ENCODE measurements around the gene NEDD9. TPM values are rescaled to one million over a fixed set of nuclear protein-coding genes. Genes with fewer than 3 reads are reported as not detected.

Gene NEDD9
- total RNA-seq, 1 experiment from 2014 or later: 0.17 TPM

GRCh38 chr6:11228935-11229654 lies 3.4 kb downstream of the NEDD9 start (continued):
- TF ChIP-seq, protein P1, sequence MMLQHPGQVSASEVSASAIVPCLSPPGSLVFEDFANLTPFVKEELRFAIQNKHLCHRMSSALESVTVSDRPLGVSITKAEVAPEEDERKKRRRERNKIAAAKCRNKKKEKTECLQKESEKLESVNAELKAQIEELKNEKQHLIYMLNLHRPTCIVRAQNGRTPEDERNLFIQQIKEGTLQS (IDR thresholded peaks at IDR 0.05): no peak
- TF ChIP-seq SRF (IDR thresholded peaks at IDR 0.05; ENCODE audit: low read depth): no peak
- TF ChIP-seq EGR1 (IDR thresholded peaks at IDR 0.05; ENCODE audit: low read depth): no peak
- no peak for TF ChIP-seq CEBPB (IDR thresholded peaks at IDR 0.05; ENCODE audit: low read depth)

GRCh38 chr6:11227698-11228097 lies 4.8 kb downstream of the NEDD9 start:
- Histone ChIP-seq H2AFZ (ENCODE audit: low read depth, low read length, poor library complexity, severe bottlenecking) (no peak overlapping the region), H3K4me2 (ENCODE audit: low read length) (no peak overlapping the region), H3K4me1 (ENCODE audit: control insufficient read depth in 1 of 2, insufficient read depth in 2 of 2, low read length in 2 of 2) (peaks cover 0 to 7% of the 10 kb centered on the region in 2 experiments; a peak in 2 of 4 replicates), H4K20me1 (ENCODE audit: insufficient read depth) (no peaks in the 10 kb centered on the region), H3K9me3 (ENCODE audit: control insufficient read depth in 1 of 2, insufficient read depth in 1 of 2, low read depth in 1 of 2, low read length in 2 of 2) (no peaks in the 10 kb centered on the region), H3K27ac (ENCODE audit: low read depth, low read length) (no peak overlapping the region), H3K79me2 (ENCODE audit: insufficient read depth, low read length) (no peaks in the 10 kb centered on the region), H3K27me3 (ENCODE audit: insufficient read depth, low read length) (0 out of 2 replicates have a peak, but pooled peaks cover 9% of the 10 kb centered on the region), H3K9me2 (ENCODE audit: insufficient read depth) (no peaks in the 10 kb centered on the region), H3K9ac (ENCODE audit: low read length) (no peak overlapping the region), H3K4me3 (replicated peaks in 1 of 2; ENCODE audit: low read depth in 1 of 2, low read length in 2 of 2) (no peak overlapping the region), H3K36me3 (ENCODE audit: control insufficient read depth in 1 of 2, insufficient read depth in 2 of 2, low read length in 2 of 2) (no peaks in the 10 kb centered on the region)
- no peak for ATAC-seq
- intact Hi-C loops (cut with micrococcal nuclease): no loop called here
- BruUV-seq (replicated peaks): no TSS peak
- DNase-seq (ENCODE audit: low read depth, low spot score): no peak
- ChIA-PET POLR2A (no interaction called here), CTCF (no interaction called here), RAD21 (ENCODE audit: low non-redundant PET in 1 of 2, low total read pairs in 2 of 2, uncharacterized antibody in 2 of 2, unreplicated experiment in 2 of 2) (no interaction called here)
- TF ChIP-seq SRF (IDR thresholded peaks at IDR 0.05; ENCODE audit: low read depth) (no peak), RAD21 (IDR thresholded peaks at IDR 0.05; ENCODE audit: low read depth) (no peak), MAX (IDR thresholded peaks at IDR 0.05) (no peak), TCF7L2 (IDR thresholded peaks at IDR 0.05; ENCODE audit: borderline replicate concordance, extremely low read depth, insufficient read depth, insufficient read length) (no peak)

- Histone ChIP-seq H3K9me3 (ENCODE audit: control insufficient read depth in 1 of 2, insufficient read depth in 1 of 2, low read depth in 1 of 2, low read length in 2 of 2) (no peaks in the 10 kb centered on the region), H3K4me2 (ENCODE audit: low read length) (no peak overlapping the region), H3K4me3 (replicated peaks in 1 of 2; ENCODE audit: low read depth in 1 of 2, low read length in 2 of 2) (no peak overlapping the region), H3K36me3 (ENCODE audit: control insufficient read depth in 1 of 2, insufficient read depth in 2 of 2, low read length in 2 of 2) (no peaks in the 10 kb centered on the region), H3K27me3 (ENCODE audit: insufficient read depth, low read length) (0 out of 2 replicates have a peak, but pooled peaks cover 4% of the 10 kb centered on the region), H3K9me2 (ENCODE audit: insufficient read depth) (no peaks in the 10 kb centered on the region), H3K9ac (ENCODE audit: low read length) (no peak overlapping the region), H3K4me1 (ENCODE audit: control insufficient read depth in 1 of 2, insufficient read depth in 2 of 2, low read length in 2 of 2) (no peaks in the 10 kb centered on the region), H2AFZ (ENCODE audit: low read depth, low read length, poor library complexity, severe bottlenecking) (no peak overlapping the region), H3K27ac (ENCODE audit: low read depth, low read length) (no peak overlapping the region), H4K20me1 (ENCODE audit: insufficient read depth) (no peaks in the 10 kb centered on the region), H3K79me2 (ENCODE audit: insufficient read depth, low read length) (no peaks in the 10 kb centered on the region)
- ChIA-PET CTCF (no interaction called here), POLR2A (no interaction called here), RAD21 (ENCODE audit: low non-redundant PET in 1 of 2, low total read pairs in 2 of 2, uncharacterized antibody in 2 of 2, unreplicated experiment in 2 of 2) (no interaction called here)
- no peak for DNase-seq (ENCODE audit: low read depth, low spot score)
- BruUV-seq (replicated peaks): no TSS peak
- no peak for ATAC-seq
- intact Hi-C loops (cut with micrococcal nuclease): no loop called here
- no peak for TF ChIP-seq EZH2 (IDR thresholded peaks at IDR 0.05)
- TF ChIP-seq JUND (IDR thresholded peaks at IDR 0.05): no peak
- TF ChIP-seq, protein P2, sequence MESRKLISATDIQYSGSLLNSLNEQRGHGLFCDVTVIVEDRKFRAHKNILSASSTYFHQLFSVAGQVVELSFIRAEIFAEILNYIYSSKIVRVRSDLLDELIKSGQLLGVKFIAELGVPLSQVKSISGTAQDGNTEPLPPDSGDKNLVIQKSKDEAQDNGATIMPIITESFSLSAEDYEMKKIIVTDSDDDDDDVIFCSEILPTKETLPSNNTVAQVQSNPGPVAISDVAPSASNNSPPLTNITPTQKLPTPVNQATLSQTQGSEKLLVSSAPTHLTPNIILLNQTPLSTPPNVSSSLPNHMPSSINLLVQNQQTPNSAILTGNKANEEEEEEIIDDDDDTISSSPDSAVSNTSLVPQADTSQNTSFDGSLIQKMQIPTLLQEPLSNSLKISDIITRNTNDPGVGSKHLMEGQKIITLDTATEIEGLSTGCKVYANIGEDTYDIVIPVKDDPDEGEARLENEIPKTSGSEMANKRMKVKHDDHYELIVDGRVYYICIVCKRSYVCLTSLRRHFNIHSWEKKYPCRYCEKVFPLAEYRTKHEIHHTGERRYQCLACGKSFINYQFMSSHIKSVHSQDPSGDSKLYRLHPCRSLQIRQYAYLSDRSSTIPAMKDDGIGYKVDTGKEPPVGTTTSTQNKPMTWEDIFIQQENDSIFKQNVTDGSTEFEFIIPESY (IDR thresholded peaks at IDR 0.05; ENCODE audit: extremely low read depth, insufficient replicate concordance, low read length): no peak
- TF ChIP-seq SRF (IDR thresholded peaks at IDR 0.05; ENCODE audit: low read depth): no peak
- TF ChIP-seq POLR2A (IDR thresholded peaks at IDR 0.05; ENCODE audit: borderline replicate concordance, extremely low read depth, insufficient read depth, insufficient read length): no peak
- TF ChIP-seq CBX3 (IDR thresholded peaks at IDR 0.05; ENCODE audit: low read depth): no peak
- no peak for TF ChIP-seq POLR2AphosphoS5 (IDR thresholded peaks at IDR 0.05; ENCODE audit: low read depth, low read length)
Measured at GRCh38 chr6:11226005-11226404, 6.5 kb downstream of the NEDD9 start.

All from HCT116 (cell line).